ENCODE data around the gene WIPF2.

DNA sequence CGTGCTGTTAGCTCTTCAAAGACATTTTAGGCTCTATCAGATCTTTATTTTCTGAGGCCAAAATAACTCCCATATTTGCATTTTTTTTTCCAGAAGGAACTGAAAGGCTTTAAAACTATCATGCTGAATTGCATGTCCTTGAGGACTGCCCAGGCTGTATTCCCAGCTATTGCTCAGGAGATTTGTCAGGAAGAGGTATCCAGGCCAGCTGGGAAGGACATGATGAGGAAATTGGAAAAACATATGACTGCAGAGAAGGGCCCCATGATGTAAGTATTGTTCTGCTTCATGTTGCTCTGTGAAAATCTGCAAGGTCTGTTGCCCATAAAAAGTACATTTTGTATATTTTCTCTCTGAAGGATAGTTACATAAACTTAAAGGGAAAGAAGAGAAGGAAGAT, 74.3 kb downstream of the WIPF2 start:
- TF ChIP-seq YY1 (IDR thresholded peaks at IDR 0.05; ENCODE audit: insufficient read depth, insufficient read length) = no peak
- no peak for TF ChIP-seq ZNF274 (IDR thresholded peaks at IDR 0.05; ENCODE audit: low read depth, low read length)
